ENCODE measurements around the gene HEXIM2.
"Not testable (repeated sequence)": the region's sequence is repeated elsewhere in the genome, so short reads cannot be mapped to it uniquely, and the experiment has no call there.

The HEXIM2 gene, protein sequence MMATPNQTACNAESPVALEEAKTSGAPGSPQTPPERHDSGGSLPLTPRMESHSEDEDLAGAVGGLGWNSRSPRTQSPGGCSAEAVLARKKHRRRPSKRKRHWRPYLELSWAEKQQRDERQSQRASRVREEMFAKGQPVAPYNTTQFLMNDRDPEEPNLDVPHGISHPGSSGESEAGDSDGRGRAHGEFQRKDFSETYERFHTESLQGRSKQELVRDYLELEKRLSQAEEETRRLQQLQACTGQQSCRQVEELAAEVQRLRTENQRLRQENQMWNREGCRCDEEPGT

DNA sequence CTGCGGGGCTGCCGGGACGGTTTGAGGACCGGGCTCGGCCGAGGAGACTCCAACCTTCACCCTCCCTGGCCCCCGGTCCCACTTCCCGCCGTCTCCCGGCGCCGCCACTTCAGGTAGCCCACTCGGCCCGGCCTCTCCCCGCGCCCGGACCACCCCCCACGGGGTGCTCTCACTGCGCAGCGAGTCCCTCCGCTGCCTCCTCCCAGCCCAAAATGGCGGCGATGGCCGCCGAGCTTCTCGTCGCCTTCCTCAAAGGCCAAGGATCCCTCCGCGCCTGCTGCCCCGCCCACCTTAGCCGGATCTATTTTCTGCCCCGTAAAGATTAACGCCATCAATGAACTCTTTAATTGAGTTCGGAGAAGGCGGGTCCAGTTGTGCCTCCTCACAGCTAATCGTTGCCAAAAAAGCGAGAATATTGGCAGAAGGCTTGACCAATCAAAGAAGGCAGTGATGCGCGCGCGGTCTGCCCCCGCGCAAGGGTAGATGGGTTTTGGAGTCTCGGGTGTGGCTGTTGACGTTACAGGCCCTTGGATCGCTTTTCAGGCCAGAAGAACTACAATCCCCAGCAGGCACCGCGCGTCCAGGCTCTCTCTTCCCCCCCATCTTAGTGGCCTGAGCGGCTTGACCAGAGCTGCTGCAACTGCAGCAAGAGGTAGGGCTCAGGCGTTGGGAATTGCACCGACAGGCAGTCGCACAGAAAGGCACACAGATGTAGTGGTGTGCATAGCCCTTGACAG, at the start of gene HEXIM2:
TSS of gene HEXIM2 (plus strand) at position 588 of the 737 bp plus-strand sequence. CDS start 919 bp downstream, outside the sequence.
- peak; percentile 100 for DNase-seq

DNA sequence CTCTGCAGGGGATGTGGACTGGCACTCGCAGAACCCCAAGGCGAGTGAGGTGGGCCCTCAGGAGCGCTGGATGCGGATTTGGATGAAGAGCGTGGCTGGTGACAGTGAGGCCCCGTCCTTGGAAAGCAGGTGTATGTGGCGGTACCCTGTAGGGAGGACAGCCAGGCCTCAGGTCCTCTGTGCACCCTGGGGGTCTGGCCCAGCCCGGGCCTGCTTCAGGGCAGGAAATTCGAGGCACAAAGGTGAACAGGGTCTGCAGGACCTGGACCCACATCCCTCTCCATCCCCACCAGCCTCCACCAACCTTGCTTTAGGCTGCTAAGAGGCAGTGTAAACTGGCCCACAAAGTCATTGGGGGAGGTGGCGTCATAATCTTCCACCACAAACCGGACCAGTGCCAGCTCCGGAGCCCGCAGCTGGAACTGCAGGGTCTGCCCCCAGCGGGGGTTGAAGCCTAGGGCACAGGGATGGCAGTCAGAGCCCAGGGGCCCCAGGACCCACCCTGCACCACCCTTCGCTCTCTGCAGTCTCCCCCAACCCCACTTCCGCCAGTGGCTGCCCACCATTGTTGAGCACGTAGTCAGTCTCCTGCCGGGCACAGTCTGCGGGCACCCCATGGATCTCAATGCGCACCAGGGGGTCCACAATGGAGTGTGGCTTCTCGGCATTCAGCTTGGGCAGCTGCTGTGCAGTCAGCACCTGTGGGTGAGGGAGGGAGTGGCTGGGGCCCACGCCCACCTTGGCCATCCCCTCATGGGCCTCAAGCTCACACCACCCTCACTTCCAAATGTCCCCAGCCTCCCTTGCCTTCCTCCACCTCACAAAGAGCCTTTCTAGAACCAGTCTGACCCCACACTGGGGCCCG, 48.9 kb upstream of the HEXIM2 start:
- DNase-seq = no peak

DNA sequence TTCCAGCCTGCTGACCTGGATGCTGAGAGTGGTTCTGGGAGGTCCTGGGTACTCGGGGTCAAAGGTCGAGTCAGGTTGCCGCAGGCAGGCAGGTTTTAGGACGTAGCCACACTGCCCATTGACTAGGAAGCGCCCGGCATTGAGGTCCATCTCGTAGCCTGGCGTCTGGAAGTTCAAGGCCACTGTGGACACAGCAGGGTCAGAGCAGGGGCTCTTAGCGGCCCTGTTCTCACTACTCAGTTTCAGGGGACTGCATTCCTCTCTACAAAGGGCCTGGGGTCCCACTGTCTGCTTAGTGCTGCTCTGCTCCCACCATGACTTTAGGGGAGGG, 48.3 kb upstream of the HEXIM2 start:
- DNase-seq = no peak

DNA sequence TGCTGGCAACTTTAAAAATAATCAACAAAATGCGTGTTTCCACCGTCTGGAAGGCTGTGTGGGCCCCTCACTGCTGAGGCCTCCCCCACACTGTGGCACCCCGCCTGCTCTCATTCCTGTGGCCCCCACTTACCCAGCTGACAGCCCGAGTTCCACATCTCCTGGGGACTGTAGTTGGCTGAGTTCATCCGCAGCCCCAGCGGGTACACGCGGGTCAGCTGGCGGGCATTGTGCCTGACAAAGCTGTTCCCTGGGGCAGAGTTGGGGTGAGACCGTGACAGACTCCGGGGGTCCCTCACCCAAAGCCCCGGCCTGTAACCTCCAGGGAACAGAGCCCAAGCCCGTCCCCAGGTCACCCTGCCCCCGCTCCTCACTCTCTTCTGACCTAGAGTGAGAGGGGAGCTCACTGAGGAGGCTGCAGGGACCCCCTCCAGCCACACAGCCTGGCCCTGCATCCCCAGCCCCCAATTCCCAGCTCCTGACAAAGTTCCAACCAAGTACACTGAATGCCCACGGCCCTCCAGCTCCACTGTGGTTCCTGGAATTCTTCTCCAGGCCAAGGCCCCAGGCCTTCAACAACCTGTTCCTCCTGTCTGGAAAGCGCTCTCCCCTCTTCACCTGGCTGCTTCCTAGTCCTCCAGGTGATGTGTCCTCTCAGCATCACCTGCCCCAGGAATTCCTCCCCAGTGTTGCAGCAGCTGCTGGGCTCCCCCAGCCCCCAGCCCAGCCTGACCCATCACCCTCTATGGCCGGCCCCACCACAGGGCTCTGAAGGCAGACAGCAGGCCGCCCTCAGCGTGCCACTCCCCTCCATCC, 47.4 kb upstream of the HEXIM2 start:
- no peak for DNase-seq

DNA sequence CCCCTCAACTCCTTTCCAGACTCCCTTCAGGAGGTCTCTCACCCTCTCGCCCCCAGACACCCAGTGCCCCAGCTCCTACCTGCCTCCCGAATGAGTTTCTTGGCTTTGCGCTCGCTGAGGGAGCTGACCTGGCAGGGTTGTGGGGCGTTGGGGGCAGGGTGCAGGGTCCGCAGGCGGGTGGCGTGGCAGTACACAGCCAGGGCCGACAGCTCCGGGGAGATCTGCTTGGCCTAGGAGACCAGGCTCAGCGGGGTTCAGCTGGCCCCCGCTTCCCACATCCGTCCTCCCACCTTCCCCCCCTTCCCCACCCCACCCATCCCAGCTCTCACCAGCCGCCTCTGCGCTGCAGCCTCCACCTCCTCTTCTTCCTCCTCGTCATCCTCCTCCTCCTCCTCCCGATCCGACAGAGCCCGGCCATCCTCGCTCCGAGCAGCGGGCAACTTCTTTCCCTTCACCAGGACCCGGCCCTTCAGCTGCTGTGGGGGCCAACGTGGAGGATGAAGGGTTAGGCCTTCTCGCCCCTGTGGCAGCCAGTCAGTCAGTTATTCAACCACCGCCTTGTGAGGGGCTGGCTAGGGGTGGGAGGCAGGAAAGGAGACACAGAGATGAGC, 46.6 kb upstream of the HEXIM2 start:
- DNase-seq = no peak

DNA sequence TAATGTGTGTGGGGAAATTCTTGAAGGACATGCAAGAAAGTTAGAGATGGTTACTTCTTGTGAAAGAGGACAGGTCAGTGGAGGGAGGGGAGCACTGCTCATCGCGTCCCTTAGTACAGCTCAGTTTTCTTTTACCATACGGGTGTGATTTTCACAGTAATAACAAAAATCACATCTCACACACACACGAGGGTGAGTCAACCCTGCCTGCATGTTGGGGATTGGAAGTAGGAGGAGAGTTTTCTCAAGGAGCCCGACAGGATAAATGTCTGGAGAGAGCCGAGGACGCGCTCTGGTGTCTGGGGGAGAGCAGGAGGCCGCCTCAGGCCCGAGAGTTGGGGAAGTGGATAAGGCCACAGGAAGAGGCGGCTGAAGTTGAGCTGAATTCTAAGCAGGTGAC, 45.8 kb upstream of the HEXIM2 start:
- DNase-seq = no peak

DNA sequence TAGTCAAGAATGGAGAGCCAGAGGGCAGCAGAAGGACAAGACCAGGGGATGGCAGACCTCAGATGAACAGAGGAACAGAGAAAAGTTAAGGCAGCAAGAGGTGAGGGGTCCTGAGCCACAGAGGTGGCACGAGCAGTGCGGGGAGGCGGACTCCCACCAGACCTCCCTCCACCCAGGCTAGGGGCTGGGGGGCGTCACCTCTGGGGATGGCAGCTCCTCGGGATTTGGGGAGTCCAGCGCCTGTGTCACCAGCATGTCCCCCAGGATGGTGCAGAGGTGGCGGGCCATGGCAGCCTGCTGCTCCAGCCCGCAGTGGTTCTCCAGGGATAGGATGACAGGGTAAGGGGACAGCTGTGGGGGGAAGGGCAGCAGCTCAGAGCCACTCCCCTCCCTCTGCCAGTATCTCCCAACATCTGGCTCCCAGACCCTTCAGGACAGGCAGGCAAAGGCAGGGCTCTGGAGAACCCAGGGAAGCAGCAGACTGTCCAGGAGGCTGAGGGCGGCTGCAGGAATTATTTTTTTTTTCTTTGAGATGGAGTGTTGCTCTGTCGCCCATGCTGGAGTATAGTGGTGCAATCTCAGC, 45.1 kb upstream of the HEXIM2 start:
- no peak for DNase-seq

DNA sequence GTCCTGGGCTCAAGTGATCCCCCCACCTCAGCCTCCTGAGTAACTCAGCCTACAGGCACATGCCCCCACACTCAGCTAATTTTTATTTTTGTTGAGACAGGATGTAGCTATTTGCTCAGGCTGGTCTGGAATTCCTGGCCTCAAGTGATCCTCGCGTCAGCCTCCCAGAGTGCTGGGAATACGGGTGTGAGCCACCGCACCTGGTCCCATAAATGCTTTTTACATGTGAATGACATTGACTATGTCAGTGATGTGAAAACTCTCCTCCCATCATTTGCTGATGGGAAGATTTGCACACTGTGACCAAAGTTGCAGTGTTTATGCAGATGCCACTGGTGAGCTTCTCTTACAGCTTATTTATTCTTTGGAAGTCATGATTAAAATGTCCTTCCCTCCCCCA, 44.3 kb upstream of the HEXIM2 start:
- no peak for DNase-seq

DNA sequence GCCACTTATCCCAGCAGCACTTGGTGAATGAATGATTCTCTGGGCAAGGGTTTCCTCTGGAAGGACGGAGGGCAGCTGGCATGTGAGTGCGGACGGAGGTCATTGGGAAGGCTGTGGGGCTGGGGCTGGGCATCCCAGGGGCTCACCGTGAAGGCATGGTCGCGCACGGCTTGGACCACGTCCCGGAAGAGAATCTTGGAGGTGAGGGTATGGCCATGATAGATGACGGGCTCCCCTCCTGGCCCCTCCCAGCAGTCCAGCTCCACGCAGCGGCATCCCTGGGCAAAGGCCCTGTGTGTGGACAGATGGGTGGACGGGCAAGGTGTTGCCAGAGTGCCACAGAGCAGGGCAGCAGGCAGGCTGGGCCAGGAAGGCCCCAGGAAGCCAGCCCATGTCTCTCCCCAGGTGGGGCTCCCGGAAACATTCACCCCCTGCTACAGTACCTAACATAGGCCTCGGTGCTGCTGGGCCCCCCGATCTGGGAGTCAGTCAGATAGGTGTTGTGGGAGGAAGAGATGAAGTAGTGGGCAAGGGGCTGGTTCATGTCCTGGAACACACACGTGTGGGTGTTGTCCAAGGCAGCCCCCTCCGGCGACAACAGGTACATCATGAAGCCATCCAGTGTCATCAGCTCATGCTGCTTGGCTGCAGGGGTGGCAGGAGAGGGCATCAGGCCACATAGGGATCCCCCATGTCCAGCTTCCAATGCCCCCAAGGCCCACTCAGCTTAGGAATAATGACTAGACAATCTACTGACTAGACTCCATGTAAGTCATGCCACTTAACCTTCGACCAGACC, 43.6 kb upstream of the HEXIM2 start:
- DNase-seq = no peak

DNA sequence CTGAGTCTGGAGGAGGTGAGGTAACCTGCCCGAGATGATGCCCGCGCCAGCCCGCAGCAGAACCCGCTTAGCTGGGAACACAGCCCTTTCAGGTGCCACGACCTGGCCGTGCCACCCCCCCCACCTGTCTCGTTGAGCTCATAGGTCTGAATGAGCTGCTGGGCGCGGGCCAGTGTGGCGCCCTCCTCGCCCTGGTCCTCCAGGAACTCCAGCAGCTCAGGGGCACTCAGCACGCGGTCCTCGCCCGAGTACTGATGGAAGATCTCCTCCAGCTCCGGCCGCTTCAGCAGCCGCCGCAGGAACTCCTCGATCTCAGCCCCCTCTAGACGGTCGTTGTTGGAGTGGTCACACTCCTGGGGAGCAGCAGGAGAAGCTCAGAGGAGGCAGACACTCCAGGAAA, 43.0 kb upstream of the HEXIM2 start:
- DNase-seq = no peak

DNA sequence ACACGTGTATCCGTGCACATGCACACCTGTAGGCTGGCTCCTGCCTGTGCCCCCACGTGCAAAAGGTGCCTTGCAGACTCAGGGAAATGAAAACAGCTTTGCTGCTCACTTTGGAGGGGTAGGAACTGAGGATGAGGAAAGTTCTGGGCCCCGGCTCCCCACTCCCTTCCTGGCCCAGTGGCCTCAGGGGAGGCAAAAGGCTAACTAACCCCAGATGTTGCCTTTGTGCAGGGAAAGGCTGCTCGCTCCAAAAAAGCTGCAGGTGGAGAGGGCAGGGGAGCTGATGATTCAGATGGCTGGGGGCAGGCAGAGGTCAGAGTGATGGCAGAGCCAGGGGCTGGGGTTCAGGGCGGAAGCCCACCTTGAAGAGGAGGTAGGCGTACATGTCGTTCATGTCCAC, 41.7 kb upstream of the HEXIM2 start:
- no peak for DNase-seq

DNA sequence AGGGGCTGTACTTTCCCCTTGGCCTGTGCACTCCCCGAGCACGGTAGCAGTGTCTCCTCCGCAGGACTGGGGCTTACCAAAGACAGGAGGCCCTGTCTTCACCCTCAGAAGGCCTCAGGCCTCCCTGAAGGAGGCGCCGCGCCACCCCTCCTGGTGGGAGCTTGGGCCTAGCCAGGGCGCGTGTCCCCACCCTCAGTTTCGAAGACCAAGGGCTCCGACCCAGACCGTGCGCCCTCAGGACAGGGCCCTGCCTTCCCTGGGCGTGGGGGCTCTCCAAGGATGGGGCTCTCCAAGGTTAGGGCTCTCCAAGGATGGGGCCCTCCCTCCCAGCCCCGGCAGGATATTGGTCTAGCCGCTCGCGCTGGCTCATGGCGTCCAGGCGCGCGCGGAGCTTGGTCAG, 41.1 kb upstream of the HEXIM2 start:
- no peak for DNase-seq

DNA sequence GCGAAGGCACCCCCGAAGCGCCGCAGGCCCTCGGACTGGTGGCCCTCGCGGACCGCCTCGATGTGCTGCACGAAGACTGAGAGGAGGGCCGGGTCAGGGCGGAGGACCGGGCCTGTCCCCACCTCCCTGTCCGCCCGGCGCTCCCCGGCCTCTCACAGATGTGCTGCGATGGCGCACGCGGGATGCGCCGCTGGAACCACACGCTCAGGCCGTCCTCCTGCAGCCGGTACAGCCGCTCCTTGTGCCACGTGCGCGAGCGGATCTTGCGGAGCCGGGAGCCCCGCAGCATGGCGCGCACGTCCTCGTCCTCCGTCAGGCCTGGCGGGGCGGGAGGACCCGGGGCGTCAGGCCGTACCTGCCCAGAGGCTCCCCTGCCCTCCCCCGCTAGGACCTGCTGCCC, 40.6 kb upstream of the HEXIM2 start:
- DNase-seq = no peak

DNA sequence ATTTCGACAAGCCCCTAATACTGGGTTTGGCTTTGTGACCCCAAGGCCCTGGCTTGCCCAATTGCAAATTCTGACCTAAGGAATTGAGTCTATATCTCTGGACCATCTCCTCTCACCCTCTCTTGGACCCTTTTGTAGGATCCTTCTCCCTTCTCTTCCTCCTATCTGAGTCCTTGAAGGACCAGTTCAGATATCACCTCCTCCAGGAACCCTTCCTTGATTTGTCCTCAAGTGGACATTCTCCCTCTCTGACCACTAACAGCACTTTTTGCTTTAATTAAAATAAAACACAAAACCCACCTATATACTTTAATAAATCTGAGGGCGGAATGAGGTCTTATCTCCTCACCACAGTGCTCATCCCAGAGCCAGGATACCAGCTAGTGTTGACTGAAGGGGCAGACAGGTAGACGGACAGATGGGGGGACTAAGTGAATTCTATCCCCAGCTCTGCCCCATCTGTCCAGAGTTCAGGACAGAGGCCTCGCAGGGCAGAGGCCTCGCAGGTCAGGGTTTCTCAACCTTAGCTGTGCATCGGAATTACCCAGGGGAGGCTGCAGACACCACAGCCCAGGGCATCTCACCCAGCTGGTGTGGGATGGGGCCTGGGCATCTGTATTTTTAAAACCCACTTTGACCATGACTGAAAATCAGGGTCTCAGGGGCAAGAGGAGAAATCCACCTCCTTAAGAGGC, 38.5 kb upstream of the HEXIM2 start:
- DNase-seq = no peak

DNA sequence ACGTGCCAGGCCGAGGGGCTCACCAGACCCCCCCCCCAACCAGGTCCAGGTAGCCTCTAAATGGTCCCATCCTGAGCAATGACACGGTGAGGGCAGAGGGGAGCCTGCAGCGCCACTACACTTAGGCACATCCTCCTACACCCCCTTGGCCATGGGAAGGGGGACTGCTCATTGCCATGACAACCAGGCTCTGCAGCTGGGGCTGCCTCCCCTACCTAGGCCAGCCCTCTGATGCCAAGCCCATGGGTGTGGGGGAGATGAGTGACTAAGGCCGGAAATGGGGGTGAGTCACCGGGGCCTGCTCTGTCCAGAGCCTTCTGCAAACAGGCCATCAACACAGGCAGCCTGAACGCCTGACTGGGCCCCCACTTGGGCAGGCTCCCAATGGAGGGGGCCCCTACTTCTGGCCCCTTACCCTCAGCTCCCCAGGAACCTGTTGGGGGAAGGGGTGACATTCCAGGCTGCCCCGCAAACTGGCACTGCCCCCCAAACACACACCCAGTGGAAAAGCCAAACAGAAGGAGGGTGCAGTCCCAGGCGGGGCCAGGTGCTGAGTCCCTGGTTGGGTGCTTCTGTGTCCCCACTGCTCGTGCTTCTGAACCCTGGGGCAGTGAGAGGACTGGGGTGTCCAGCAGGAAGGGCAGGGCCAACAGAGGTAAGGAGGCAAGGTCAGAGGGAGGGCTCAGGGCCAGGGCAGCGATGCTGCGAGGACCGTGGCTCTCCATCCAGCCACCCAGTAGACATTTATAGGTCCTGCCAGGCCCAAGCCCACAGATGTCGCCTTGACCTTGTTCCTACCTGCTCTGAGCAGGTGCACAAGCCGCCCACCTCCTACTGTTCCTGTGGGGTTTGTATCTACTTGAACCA, 37.5 kb upstream of the HEXIM2 start:
- DNase-seq = no peak

DNA sequence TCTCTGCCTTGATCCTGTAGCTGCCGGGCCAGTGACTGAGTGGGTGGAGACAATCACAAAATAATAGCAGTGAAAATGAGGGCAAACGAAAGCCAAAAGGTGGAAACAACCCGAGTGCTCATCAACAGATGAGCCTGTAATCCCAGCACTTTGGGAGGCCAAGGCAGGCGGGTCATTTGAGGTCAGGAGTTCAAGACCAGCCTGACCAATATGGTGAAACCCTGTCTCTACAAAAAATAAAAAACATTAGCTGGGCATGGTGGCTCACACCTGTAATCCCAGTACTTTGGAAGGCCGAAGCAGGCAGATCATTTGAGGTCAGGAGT, 36.9 kb upstream of the HEXIM2 start:
- DNase-seq = not testable (repeated sequence)

DNA sequence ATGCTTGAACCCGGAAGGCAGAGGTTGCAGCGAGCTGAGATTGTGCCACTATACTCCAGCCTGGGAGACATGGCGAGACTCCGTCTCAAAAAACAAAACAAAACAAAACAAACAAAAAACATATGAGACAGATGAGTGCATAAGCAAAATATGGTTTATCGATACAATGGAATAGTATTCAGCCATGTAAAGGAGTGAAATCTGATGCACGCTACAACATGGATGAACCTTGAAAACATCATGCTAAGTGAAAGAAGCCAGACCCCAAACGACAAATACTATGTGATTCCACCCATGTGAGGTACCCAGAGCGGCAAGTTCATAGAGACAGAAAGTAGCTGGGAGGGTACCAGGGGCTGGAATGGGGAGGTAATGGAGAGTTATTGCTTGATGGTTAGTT, 36.2 kb upstream of the HEXIM2 start:
- no peak for DNase-seq

DNA sequence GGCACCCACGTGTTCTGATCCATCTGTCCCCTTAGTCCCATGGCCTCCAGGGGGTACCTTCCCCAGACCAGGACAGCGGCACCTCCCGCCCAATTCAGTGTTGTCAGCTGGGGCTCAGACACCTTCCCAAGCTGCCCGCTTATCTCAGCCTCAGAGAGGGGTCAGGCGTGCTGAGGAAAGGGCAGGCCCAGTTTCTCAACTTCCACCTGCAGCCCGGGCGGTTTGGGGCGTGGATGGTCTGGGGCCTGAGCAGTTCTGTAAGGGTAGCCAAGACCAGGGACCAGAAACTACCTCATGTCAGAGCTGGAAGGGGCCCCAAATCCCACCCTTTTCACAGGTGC, 34.5 kb upstream of the HEXIM2 start:
- no peak for DNase-seq

DNA sequence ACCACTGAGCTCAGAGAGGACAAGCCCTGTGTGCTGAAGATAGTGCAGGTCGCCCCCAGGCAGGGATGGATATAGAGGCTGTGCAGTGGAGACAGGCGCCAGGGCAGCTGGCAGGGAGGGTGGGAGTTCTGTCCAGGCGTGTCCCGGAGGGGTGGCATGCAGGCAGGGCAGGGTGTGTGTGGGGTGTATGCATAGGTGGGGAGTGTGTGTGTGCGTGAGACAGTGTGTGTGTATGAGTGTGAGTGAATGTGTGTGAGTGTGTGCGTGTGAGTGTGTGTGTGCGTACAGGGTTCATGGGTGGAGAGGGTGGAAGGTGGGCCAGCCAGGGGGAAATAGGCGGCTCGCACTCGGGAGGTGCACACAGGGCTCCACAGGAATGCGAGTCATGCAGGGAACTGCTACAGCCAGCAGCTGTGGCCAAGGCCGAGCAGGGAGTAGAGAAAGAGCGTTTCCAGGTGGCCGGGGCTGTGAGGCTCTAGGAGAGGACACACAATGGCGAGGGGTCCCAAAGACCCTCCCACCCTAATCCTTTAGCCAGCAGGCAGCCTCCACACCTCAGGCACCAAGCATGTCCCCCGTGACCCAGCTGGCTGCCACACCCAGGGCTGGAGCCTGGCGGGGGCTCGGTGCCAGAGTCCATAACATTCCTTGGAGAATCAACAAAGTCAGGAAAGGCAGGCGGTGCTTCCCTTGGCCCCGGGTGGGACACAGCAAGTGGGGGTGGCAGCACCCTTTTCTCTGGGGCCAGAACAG, 34.0 kb upstream of the HEXIM2 start:
- DNase-seq = no peak

All from NCI-H1436 treated with DMSO at 0.1 percent for 48 hours (cell line).